Skeletal muscle tissue (tissue), 4 donors: ENCODE data around the gene GNG7. TPM values are rescaled to one million over a fixed set of nuclear protein-coding genes. Genes with fewer than 3 reads are reported as not detected.
A peak's percentile ranks its signal among the peaks of the same experiment; 100 is the strongest.
"Not testable (repeated sequence)": the region's sequence is repeated elsewhere in the genome, so short reads cannot be mapped to it uniquely, and the experiment has no call there.

Experiments
- H3K27ac ChIP-seq: one replicate; pipeline ENCODE4 v1.7.0; 2013; ENCODE audit warnings: mild to moderate bottlenecking, low read depth, low read length, inconsistent platforms
- H3K27me3 ChIP-seq, 3 donors: one replicate each; pipeline ENCODE4 v1.7.0; 2013; ENCODE audit warnings: low read length in 3 of 3; ENCODE audit not compliant: control insufficient read depth in 3 of 3, insufficient read depth in 3 of 3
- H3K36me3 ChIP-seq, 3 donors: one replicate each; pipeline ENCODE4 v1.7.0; 2013; ENCODE audit warnings: low read length in 3 of 3; ENCODE audit not compliant: control insufficient read depth in 3 of 3, insufficient read depth in 3 of 3
- H3K4me1 ChIP-seq, 3 donors: one replicate each; pipeline ENCODE4 v1.7.0; 2013; ENCODE audit warnings: low read length in 3 of 3, mild to moderate bottlenecking in 3 of 3; ENCODE audit not compliant: control insufficient read depth in 3 of 3, insufficient read depth in 3 of 3
- H3K4me3 ChIP-seq, 3 donors: one replicate each; pipeline ENCODE4 v1.7.0; 2013; ENCODE audit warnings: low read length in 3 of 3
- H3K9ac ChIP-seq, 3 donors: one replicate each; pipeline ENCODE4 v1.7.0; 2013; ENCODE audit warnings: low read length in 3 of 3, mild to moderate bottlenecking in 3 of 3, moderate library complexity in 2 of 3, low read depth in 1 of 3
- H3K9me3 ChIP-seq, 3 donors: one replicate each; pipeline ENCODE4 v1.7.0; 2013; ENCODE audit warnings: low read length in 3 of 3; ENCODE audit not compliant: control insufficient read depth in 3 of 3
- total RNA-seq: library from RNA; depleted of rRNA; stranded (reverse); fragments of >200 nt; gene quantifications from one replicate; pipeline ENCODE4 v1.2.3, GENCODE V29; 2014
- donor health status: Osteomylitis.

GNG7 gene
- total RNA-seq, 1 donor from 2014 or later = 1.6 TPM

- H3K27ac ChIP-seq = no peak overlapping the region
- peaks cover 0 to under 1% (median 0%) of the 10 kb centered on the region in 3 donors for H3K4me1 ChIP-seq
- peaks cover 0 to 10% (median 2%) of the 10 kb centered on the region in 3 donors for H3K27me3 ChIP-seq
- H3K4me3 ChIP-seq = no peak overlapping the region
- no peak overlapping the region for H3K9ac ChIP-seq
- no peaks in the 10 kb centered on the region for H3K36me3 ChIP-seq
- peaks cover 0 to 2% (median 2%) of the 10 kb centered on the region in 3 donors for H3K9me3 ChIP-seq
These were observed 92.9 kb downstream of the GNG7 start for GRCh38 chr19:2609389-2610116.

GRCh38 chr19:2609034-2609388 is 93.5 kb downstream of the GNG7 start:
- not testable (repeated sequence) for H3K9ac ChIP-seq, H3K4me3 ChIP-seq, H3K4me1 ChIP-seq, H3K36me3 ChIP-seq, H3K9me3 ChIP-seq, H3K27ac ChIP-seq, H3K27me3 ChIP-seq

- H3K4me3 ChIP-seq = no peak overlapping the region
- H3K27me3 ChIP-seq = peaks cover 0 to 6% (median 0%) of the 10 kb centered on the region in 3 donors
- H3K27ac ChIP-seq = no peak overlapping the region
These were observed 93.9 kb downstream of the GNG7 start for GRCh38 chr19:2608602-2608922.

GRCh38 chr19:2607712-2608601 is 94.5 kb downstream of the GNG7 start:
- Histone ChIP-seq H3K9ac (no peak overlapping the region), H3K27ac (no peak overlapping the region), H3K4me3 (no peak overlapping the region), H3K9me3 (no peaks in the 10 kb centered on the region), H3K27me3 (peaks cover 0 to 2% (median 0%) of the 10 kb centered on the region in 3 donors), H3K4me1 (peaks cover under 1 to 5% (median 4%) of the 10 kb centered on the region in 3 donors), H3K36me3 (no peaks in the 10 kb centered on the region)

More at GRCh38 chr19:2608602-2608922, 93.9 kb downstream of the GNG7 start:
- no peaks in the 10 kb centered on the region for H3K4me1 ChIP-seq
- H3K9ac ChIP-seq = no peak overlapping the region
- H3K9me3 ChIP-seq = no peaks in the 10 kb centered on the region
- no peaks in the 10 kb centered on the region for H3K36me3 ChIP-seq

- H3K4me1 ChIP-seq = peaks cover 9 to 11% (median 10%) of the 10 kb centered on the region in 3 donors
- not testable (repeated sequence) for H3K27me3 ChIP-seq, H3K4me3 ChIP-seq, H3K27ac ChIP-seq, H3K36me3 ChIP-seq, H3K9ac ChIP-seq, H3K9me3 ChIP-seq
These were observed 95.7 kb downstream of the GNG7 start for GRCh38 chr19:2606774-2607173.

GRCh38 chr19:2605889-2606288 is 96.6 kb downstream of the GNG7 start:
- H3K4me1 ChIP-seq = peaks cover 9 to 11% (median 10%) of the 10 kb centered on the region in 3 donors
- not testable (repeated sequence) for H3K27me3 ChIP-seq, H3K9me3 ChIP-seq, H3K9ac ChIP-seq, H3K36me3 ChIP-seq, H3K27ac ChIP-seq, H3K4me3 ChIP-seq

- Histone ChIP-seq H3K27ac (no peak overlapping the region), H3K9ac (no peak overlapping the region), H3K36me3 (no peaks in the 10 kb centered on the region), H3K9me3 (no peaks in the 10 kb centered on the region), H3K4me3 (no peak overlapping the region), H3K27me3 (peaks cover 0 to 2% (median 0%) of the 10 kb centered on the region in 3 donors), H3K4me1 (peaks cover 9 to 11% (median 10%) of the 10 kb centered on the region in 3 donors)
These were observed 97.7 kb downstream of the GNG7 start for GRCh38 chr19:2604747-2605329.

- H3K9me3 ChIP-seq = no peaks in the 10 kb centered on the region
- H3K27me3 ChIP-seq = peaks cover 0 to 5% (median 3%) of the 10 kb centered on the region in 3 donors
- H3K4me1 ChIP-seq = peaks cover 14 to 18% (median 17%) of the 10 kb centered on the region in 3 donors
- peak overlapping the region in 1 of 3 donors; percentile 23 for H3K4me3 ChIP-seq
- H3K36me3 ChIP-seq = no peaks in the 10 kb centered on the region
- H3K9ac ChIP-seq = peak overlapping the region in 1 of 3 donors; percentile 43
- peak overlapping the region; percentile 75 for H3K27ac ChIP-seq
These were observed 99.2 kb downstream of the GNG7 start for GRCh38 chr19:2603334-2603733.

- H3K4me3 ChIP-seq = peak overlapping the region; percentile 30 to 58 (median 48)
- peak overlapping the region; percentile 75 for H3K27ac ChIP-seq
- H3K36me3 ChIP-seq = no peaks in the 10 kb centered on the region
- H3K27me3 ChIP-seq = peaks cover 0 to 3% (median 3%) of the 10 kb centered on the region in 3 donors
- no peaks in the 10 kb centered on the region for H3K9me3 ChIP-seq
- peaks cover 14 to 18% (median 17%) of the 10 kb centered on the region in 3 donors for H3K4me1 ChIP-seq
- H3K9ac ChIP-seq = peak overlapping the region in 2 of 3 donors; percentile 43 to 57
These were observed 99.9 kb downstream of the GNG7 start for GRCh38 chr19:2602391-2603181.
